Karpas-422 (cell line): ENCODE measurements around the gene DUSP14. TPM values are rescaled to one million over a fixed set of nuclear protein-coding genes. Genes with fewer than 3 reads are reported as not detected.

ENCODE experiments used
- DNase-seq: peaks from one replicate; pipeline ENCODE4 v3.0.0-alpha.2; 2015
- H2AFZ ChIP-seq: fragments of 200-600 bp; sonication (generic); 2 replicates; pipeline ENCODE4 v1.6.1; 2014; ENCODE audit warnings: antibody characterized with exemption, low read length, mixed read lengths
- H3K27ac ChIP-seq: fragments of 200-600 bp; sonication (generic); 2 replicates; pipeline ENCODE4 v1.5.1; 2014; ENCODE audit warnings: mild to moderate bottlenecking, low read length, moderate library complexity
- H3K27me3 ChIP-seq: fragments of 200-600 bp; sonication (generic); 2 replicates; pipeline ENCODE4 v1.6.1; 2014; ENCODE audit warnings: low read length, mixed read lengths
- H3K36me3 ChIP-seq: fragments of 200-600 bp; sonication (generic); 2 replicates; pipeline ENCODE4 v1.6.1; 2014; ENCODE audit warnings: low read length, mixed read lengths; ENCODE audit not compliant: insufficient read depth
- H3K4me1 ChIP-seq: fragments of 200-600 bp; sonication (generic); 2 replicates; pipeline ENCODE4 v1.6.1; 2014; ENCODE audit warnings: mild to moderate bottlenecking, low read length, mixed read lengths
- H3K4me2 ChIP-seq: fragments of 200-600 bp; sonication (generic); 2 replicates; pipeline ENCODE4 v1.6.1; 2014; ENCODE audit warnings: low read length, low read depth, mild to moderate bottlenecking; ENCODE audit not compliant: poor library complexity, severe bottlenecking
- H3K4me3 ChIP-seq: fragments of 200-600 bp; sonication (generic); 2 replicates; pipeline ENCODE4 v1.5.1; 2014; ENCODE audit warnings: mild to moderate bottlenecking, antibody characterized with exemption, low read length, mixed read lengths
- H3K79me2 ChIP-seq: fragments of 200-600 bp; sonication (generic); 2 replicates; pipeline ENCODE4 v1.6.1; 2014; ENCODE audit warnings: mild to moderate bottlenecking, low read length, mixed read lengths
- H3K9ac ChIP-seq: fragments of 200-600 bp; sonication (generic); 2 replicates; pipeline ENCODE4 v1.6.0; 2014; ENCODE audit warnings: low read length
- H3K9me2 ChIP-seq: fragments of 200-600 bp; sonication (generic), shearing (Covaris generic); replicated peaks from 2 replicates; pipeline ENCODE4 v1.6.0; 2014; ENCODE audit warnings: mild to moderate bottlenecking, low read length, moderate library complexity; ENCODE audit not compliant: insufficient read depth
- H3K9me3 ChIP-seq: fragments of 300-700, 200-600 bp; sonication (generic); 2 replicates; pipeline ENCODE4 v1.6.1; 2014; ENCODE audit warnings: low read length, mixed read lengths
- H4K20me1 ChIP-seq: fragments of 200-600 bp; sonication (generic); 2 replicates; pipeline ENCODE4 v1.6.1; 2014; ENCODE audit warnings: mild to moderate bottlenecking, antibody characterized with exemption, low read length, low read depth; ENCODE audit not compliant: insufficient read depth
- total RNA-seq: library from RNA; depleted of rRNA; stranded (reverse); fragments of >200 nt; shearing (Covaris generic); gene quantifications from 2 replicates; pipeline ENCODE4 v1.2.3, GENCODE V29; 2014; ENCODE audit warnings: low replicate concordance; rRNA removed

Gene DUSP14
- total RNA-seq, 1 experiment from 2014 or later: 12.2 TPM

GRCh38 chr17:37562016-37562745 is 72.5 kb downstream of the DUSP14 start:
- H3K9me2 ChIP-seq: no peaks in the 10 kb centered on the region
- H3K4me1 ChIP-seq: no peaks in the 10 kb centered on the region
- DNase-seq: no peak
- no peak overlapping the region for H3K27ac ChIP-seq
- H3K4me3 ChIP-seq: no peak overlapping the region
- no peaks in the 10 kb centered on the region for H4K20me1 ChIP-seq
- H3K9ac ChIP-seq: no peak overlapping the region
- no peak overlapping the region for H2AFZ ChIP-seq
- H3K36me3 ChIP-seq: peaks cover 47% of the 10 kb centered on the region
- H3K27me3 ChIP-seq: no peaks in the 10 kb centered on the region
- peaks cover 3% of the 10 kb centered on the region; the same call in 1 of the 2 replicates for H3K79me2 ChIP-seq
- no peak overlapping the region for H3K4me2 ChIP-seq
- H3K9me3 ChIP-seq: no peaks in the 10 kb centered on the region

Other genes with a start within 250 kb of the DUSP14 start
- not detected in 2 replicates for gene C17orf78, start 113.9 kb upstream of the DUSP14 start, total RNA-seq
- 59.4 and 84.2 TPM in 2 replicates for gene ACACA, start 83.1 kb upstream of the DUSP14 start, total RNA-seq
- 28.1 and 29.0 TPM in 2 replicates for gene TADA2A, start 83.0 kb upstream of the DUSP14 start, total RNA-seq
- gene SYNRG, start 119.5 kb downstream of the DUSP14 start, total RNA-seq: 37.8 and 46.6 TPM in 2 replicates
- 24.1 and 40.8 TPM in 2 replicates for gene DDX52, start 153.6 kb downstream of the DUSP14 start, total RNA-seq